ENCODE measurements around the gene IMPACT.

IMPACT gene

GRCh38 chr18:24417480-24417879 lies 9.0 kb upstream of the IMPACT start:
- H3K4me3 ChIP-seq (ENCODE audit: control insufficient read depth, low read depth, low read length): no peak overlapping the region
- no peak for DNase-seq (ENCODE audit: low read depth)
- no peak for TF ChIP-seq CTCF (IDR thresholded peaks at IDR 0.05; ENCODE audit: control insufficient read depth, insufficient read depth, low read depth, low read length, missing control alignments)

- H3K4me3 ChIP-seq (ENCODE audit: control insufficient read depth, low read depth, low read length): no peak overlapping the region
- DNase-seq (ENCODE audit: low read depth): no peak
- no peak for TF ChIP-seq CTCF (IDR thresholded peaks at IDR 0.05; ENCODE audit: control insufficient read depth, insufficient read depth, low read depth, low read length, missing control alignments)
Observed at GRCh38 chr18:24420551-24420950, 5.9 kb upstream of the IMPACT start.

GRCh38 chr18:24421831-24422230 lies 4.6 kb upstream of the IMPACT start:
- no peak overlapping the region for H3K4me3 ChIP-seq (ENCODE audit: control insufficient read depth, low read depth, low read length)
- DNase-seq (ENCODE audit: low read depth): no peak
- no peak for TF ChIP-seq CTCF (IDR thresholded peaks at IDR 0.05; ENCODE audit: control insufficient read depth, insufficient read depth, low read depth, low read length, missing control alignments)

- no peak for TF ChIP-seq CTCF (IDR thresholded peaks at IDR 0.05; ENCODE audit: control insufficient read depth, insufficient read depth, low read depth, low read length, missing control alignments)
- peak overlapping the region; percentile 85 for H3K4me3 ChIP-seq (ENCODE audit: control insufficient read depth, low read depth, low read length)
- no peak for DNase-seq (ENCODE audit: low read depth)
Observed at GRCh38 chr18:24426073-24426397, 435 bp upstream of the IMPACT start.

- TF ChIP-seq CTCF (IDR thresholded peaks at IDR 0.05; ENCODE audit: control insufficient read depth, insufficient read depth, low read depth, low read length, missing control alignments): no peak
- no peak for DNase-seq (ENCODE audit: low read depth)
- H3K4me3 ChIP-seq (ENCODE audit: control insufficient read depth, low read depth, low read length): peak overlapping the region; percentile 85
Observed at GRCh38 chr18:24427484-24427883, 1.0 kb downstream of the IMPACT start.

- H3K4me3 ChIP-seq (ENCODE audit: control insufficient read depth, low read depth, low read length): no peak overlapping the region
- TF ChIP-seq CTCF (IDR thresholded peaks at IDR 0.05; ENCODE audit: control insufficient read depth, insufficient read depth, low read depth, low read length, missing control alignments): no peak
- DNase-seq (ENCODE audit: low read depth): no peak
Observed at GRCh38 chr18:24428709-24429108, 2.2 kb downstream of the IMPACT start.

- no peak for TF ChIP-seq CTCF (IDR thresholded peaks at IDR 0.05; ENCODE audit: control insufficient read depth, insufficient read depth, low read depth, low read length, missing control alignments)
- no peak for DNase-seq (ENCODE audit: low read depth)
- no peak overlapping the region for H3K4me3 ChIP-seq (ENCODE audit: control insufficient read depth, low read depth, low read length)
Observed at GRCh38 chr18:24429188-24429587, 2.7 kb downstream of the IMPACT start.
